LNCaP clone FGC (cell line): ENCODE results near the gene COX6A2.

Source experiments
- DNase-seq: peaks from one replicate; pipeline ENCODE4 v3.0.0-alpha.2; 2011; ENCODE audit warnings: low read depth
- H3K4me3 ChIP-seq: 2 replicates; pipeline ENCODE4 v1.5.1; 2011; ENCODE audit warnings: mild to moderate bottlenecking, low read depth, low read length, control low read depth
- TF ChIP-seq, protein P1 (sequence below): IDR thresholded peaks from 2 replicates; pipeline ENCODE4 v1.5.1; 2012; ENCODE audit warnings: mild to moderate bottlenecking; ENCODE audit not compliant: control insufficient read depth, insufficient read depth; ENCODE audit errors: extremely low read depth

The COX6A2 gene

DNA sequence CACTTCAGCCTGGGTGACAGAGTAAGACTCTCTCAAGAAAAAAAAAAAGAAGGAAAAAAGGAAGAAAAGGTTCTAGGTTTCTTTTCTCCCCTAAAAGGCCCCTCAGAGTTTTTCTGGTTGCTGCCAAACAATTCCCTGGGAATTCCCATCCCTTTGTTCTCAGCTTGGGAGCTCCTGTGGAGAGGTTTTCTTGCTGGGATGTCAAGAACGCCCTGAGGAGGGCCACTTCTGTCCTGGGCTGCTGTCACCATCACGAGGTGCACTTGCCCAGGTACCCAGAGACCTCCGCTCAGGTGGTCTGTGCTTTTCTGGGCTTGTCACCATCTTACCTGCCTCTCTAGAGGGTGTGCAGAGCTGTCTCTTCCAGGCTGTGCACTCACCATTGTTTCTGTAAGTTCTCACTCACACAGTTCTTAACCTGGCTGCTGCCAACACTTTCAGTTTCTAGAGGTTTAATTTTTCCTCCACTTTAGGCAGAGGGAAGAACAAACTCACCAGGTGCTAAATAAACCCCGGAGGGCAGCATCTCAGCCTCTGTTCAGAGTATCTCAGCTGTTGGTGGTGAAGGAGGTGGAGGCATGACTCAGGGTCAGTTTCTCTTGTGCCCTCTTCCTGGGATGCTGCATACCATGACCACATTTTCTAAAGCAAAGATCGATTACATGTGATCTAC is 2.4 kb upstream of the COX6A2 start:
- TF ChIP-seq, protein P1, sequence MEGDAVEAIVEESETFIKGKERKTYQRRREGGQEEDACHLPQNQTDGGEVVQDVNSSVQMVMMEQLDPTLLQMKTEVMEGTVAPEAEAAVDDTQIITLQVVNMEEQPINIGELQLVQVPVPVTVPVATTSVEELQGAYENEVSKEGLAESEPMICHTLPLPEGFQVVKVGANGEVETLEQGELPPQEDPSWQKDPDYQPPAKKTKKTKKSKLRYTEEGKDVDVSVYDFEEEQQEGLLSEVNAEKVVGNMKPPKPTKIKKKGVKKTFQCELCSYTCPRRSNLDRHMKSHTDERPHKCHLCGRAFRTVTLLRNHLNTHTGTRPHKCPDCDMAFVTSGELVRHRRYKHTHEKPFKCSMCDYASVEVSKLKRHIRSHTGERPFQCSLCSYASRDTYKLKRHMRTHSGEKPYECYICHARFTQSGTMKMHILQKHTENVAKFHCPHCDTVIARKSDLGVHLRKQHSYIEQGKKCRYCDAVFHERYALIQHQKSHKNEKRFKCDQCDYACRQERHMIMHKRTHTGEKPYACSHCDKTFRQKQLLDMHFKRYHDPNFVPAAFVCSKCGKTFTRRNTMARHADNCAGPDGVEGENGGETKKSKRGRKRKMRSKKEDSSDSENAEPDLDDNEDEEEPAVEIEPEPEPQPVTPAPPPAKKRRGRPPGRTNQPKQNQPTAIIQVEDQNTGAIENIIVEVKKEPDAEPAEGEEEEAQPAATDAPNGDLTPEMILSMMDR = no peak
- no peak overlapping the region for H3K4me3 ChIP-seq
- no peak for DNase-seq

DNA sequence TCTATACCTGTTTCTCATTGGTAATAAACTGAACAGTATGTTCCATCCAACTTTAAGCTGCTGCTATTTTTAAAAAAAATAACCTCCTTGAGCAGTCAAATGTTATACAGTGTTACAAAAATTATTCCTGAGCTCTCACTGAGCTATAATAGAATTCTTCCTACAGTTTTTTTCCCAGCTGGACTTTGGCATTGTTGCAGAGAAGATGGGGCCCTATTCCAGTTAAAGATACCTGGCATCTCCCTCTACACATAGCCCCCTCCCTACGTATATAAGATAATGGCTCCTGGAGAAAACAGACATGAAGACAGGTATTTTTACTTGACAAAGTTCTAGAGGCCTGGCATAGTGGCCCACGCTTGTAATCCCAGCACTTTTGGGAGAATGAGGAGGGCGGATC is 1.6 kb upstream of the COX6A2 start:
- DNase-seq = no peak
- TF ChIP-seq, protein P1 = no peak
- H3K4me3 ChIP-seq = no peak overlapping the region

DNA sequence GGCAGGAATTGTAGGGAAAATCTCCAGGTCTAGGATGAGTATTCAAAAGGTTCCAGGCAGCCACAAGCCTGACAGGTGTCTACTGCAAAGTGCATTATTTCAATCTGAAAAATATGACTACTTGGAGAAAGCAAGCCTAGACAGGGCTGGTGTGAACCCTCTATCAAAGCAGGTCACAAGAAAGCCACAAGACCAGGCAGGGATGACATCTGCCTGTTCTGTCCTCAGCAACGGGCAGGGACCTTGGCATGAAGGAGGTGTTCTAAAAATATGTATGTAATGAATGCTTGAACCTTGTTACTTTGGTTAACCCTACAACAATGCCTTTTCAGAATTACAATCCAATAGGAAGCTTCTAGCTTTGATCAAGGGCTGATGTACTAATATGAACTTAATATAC is 1.2 kb upstream of the COX6A2 start:
- no peak for DNase-seq
- TF ChIP-seq, protein P1 = no peak
- no peak overlapping the region for H3K4me3 ChIP-seq

DNA sequence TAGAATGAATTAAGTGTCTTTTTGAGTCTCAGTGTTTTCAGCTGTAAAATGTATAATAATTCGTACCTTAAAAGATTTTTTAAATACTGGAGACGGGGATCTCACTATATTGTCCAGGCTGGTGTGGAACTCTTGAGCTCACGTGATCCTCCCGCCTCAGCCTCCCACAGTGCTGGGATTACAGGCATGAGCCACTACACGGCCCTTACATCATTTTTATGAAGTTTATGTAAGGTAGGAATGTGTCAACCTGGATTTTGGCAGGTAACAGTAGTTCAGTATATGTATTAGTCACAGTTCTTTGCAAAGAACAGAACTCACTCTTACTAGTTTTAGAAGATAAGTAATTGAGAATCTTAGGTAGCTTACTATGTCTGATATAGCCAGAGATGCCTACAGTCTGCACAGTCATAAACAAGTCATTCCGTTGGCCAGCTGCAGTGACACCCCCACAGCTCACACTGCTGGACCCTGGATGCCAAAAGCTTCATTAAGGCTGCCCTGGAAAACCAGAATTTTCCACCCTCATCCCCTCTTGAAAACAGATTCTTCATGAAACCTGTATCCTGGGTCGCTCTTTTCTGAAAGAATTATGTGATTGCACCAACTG is 583 bp upstream of the COX6A2 start:
- DNase-seq = no peak
- TF ChIP-seq, protein P1 = no peak
- H3K4me3 ChIP-seq = no peak overlapping the region

DNA sequence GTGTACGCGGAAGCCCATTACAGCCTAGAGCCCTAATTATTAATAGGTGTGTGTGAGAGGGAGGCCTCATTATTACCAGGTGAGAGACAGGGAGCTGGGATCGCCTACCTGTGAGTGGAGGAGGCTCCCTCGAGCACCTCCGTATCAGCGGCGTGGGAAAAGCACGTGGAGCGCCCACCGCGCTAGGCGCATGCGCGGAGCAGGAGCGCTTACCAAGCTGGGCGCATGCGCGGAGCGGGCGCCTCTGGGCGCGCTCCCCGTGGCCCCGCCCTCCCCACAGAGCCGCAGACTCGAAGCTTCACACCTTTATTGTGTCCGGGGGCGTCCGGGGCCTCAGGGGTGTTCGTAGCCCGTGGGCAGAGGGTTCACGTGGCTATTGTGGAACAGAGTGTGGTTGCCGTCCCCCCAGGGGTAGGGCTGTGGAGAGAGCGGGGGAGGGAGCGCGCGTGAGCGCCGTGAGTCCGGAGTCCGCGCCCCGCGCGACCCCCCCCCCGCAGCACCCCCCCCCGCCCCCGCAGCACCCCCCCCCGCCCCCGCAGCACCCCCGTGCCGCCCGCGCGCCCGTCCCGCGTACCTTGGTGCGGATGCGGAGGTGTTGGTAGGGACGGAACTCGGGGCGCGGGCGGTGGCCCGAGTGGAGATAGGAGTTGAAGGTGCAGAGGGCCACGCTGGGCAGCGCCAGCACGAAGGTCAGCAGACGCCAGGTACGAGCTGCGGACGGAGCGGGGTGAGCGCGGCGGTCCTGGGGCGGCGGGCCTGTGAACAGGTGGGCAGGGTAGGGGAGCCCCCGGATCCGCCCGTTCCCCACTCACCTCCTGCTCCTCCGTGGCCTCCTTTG is 500 bp downstream of the COX6A2 start:
- no peak for DNase-seq
- TF ChIP-seq, protein P1 = no peak
- H3K4me3 ChIP-seq = no peak overlapping the region

DNA sequence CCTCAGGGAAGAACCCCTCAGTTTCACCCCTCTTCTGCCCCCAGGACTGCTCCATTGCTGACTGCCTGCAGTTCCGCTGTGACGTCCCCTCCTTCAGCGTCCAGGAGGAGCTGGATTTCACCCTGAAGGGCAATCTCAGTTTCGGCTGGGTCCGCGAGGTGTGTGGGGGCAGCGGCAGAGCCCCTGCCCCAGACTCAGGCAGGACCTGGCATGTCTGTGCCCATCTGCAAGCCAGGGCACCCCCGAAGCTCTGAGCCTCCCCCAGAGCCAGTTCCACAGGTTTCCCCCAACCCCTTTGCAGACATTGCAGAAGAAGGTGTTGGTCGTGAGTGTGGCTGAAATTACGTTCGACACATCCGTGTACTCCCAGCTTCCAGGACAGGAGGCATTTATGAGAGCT is 4.4 kb downstream of the COX6A2 start:
- H3K4me3 ChIP-seq = no peak overlapping the region
- no peak for DNase-seq
- TF ChIP-seq, protein P1 = no peak

DNA sequence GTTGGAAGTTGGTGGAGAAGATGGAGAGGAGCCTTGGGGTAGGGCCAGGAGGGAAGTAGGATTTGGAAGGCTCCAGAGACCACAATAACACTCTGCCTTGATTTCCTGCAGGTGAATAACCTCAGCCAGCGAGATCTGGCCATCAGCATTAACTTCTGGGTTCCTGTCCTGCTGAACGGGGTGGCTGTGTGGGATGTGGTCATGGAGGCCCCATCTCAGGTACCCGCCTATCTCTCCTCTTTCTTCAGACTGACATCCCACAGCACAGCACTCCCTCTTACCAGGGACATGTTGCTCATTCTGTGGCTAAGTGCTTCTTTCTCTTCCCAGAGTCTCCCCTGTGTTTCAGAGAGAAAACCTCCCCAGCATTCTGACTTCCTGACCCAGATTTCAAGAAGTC is 4.9 kb downstream of the COX6A2 start:
- no peak overlapping the region for H3K4me3 ChIP-seq
- TF ChIP-seq, protein P1 = no peak
- no peak for DNase-seq
